LNCaP clone FGC (cell line): ENCODE data around the gene RNASEH2B.
A peak's percentile ranks its signal among the peaks of the same experiment; 100 is the strongest.

ENCODE experiments used
- DNase-seq: peaks from one replicate; pipeline ENCODE4 v3.0.0-alpha.2; 2011; ENCODE audit warnings: low read depth
- H3K4me3 ChIP-seq: 2 replicates; pipeline ENCODE4 v1.5.1; 2011; ENCODE audit warnings: mild to moderate bottlenecking, low read depth, low read length, control low read depth
- CTCF ChIP-seq: IDR thresholded peaks from 2 replicates; pipeline ENCODE4 v1.5.1; 2012; ENCODE audit warnings: mild to moderate bottlenecking; ENCODE audit not compliant: control insufficient read depth, insufficient read depth; ENCODE audit errors: extremely low read depth

RNASEH2B gene

GRCh38 chr13:50928659-50929462 lies 19.3 kb downstream of the RNASEH2B start:
- DNase-seq = no peak
- no peak for TF ChIP-seq CTCF
- no peak overlapping the region for H3K4me3 ChIP-seq

GRCh38 chr13:50932091-50932490 lies 22.5 kb downstream of the RNASEH2B start:
- no peak for TF ChIP-seq CTCF
- DNase-seq = no peak
- no peak overlapping the region for H3K4me3 ChIP-seq

DNA sequence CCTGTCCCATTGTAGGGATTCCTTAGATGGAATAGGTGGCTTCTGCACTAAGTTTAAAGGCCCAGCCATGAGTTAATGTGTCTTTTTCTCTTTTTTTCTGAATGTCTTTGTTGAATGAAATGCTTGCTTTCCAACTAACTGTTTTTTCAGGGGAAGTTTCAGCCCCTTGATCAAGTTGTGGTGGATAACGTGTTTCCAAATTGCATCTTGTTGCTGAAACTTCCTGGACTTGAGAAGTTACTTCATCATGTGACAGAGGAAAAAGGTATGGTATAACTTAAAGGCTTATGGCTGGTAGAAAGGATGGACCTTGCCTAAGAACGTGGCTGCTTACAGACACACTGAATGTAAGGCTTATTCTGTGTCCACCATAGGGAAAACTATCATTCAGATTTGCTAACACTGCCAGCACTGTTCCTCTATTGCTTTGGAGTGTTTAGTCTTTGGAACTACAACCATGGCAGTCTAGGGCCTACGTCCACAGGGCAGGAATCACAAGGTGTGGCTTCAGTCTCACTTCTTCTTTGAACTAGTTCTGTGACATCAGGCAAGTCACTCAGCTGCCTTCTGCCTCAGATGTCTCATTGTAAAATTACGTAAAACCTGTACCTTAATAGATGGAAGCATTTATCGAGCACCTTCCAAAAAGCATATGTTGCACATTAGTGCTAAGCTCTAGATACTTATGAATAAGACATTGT lies 25.3 kb downstream of the RNASEH2B start:
- DNase-seq = no peak
- TF ChIP-seq CTCF = no peak
- H3K4me3 ChIP-seq = no peak overlapping the region

GRCh38 chr13:50936679-50937078 lies 27.1 kb downstream of the RNASEH2B start:
- TF ChIP-seq CTCF = no peak
- DNase-seq = no peak
- H3K4me3 ChIP-seq = no peak overlapping the region

- no peak for TF ChIP-seq CTCF
- DNase-seq = peak; percentile 13
- H3K4me3 ChIP-seq = no peak overlapping the region
These were observed 30.9 kb downstream of the RNASEH2B start for GRCh38 chr13:50940509-50940908.

DNA sequence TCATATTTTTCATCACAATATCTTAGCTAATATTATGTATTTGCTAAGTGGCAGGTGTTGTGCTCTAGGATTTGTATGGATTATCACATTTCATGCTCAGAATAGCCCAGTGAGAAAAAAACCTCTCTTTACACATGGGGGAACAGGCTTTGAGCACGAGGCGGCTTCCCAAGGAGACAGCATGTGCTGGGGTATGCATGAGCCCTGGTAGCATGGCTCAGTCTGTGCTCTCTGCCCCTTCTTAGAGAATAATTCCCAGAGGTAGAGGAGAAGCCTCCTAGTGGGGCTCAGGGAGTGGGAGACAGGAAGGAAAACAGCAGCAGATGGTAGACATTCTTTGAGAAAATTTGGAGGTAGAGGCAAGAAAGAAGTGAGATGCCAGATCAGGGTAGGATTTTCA lies 31.6 kb downstream of the RNASEH2B start:
- TF ChIP-seq CTCF = no peak
- H3K4me3 ChIP-seq = no peak overlapping the region
- no peak for DNase-seq
